H1 (cell line): Measurements from ENCODE around the gene ACOT7. TPM values are rescaled to one million over a fixed set of nuclear protein-coding genes. Genes with fewer than 3 reads are reported as not detected.

Source experiments
- EZH2 ChIP-seq: fragments of 200-600 bp; sonication (generic); IDR thresholded peaks from 2 replicates; pipeline ENCODE4 v1.7.1; 2012; ENCODE audit warnings: low read depth, mild to moderate bottlenecking, moderate library complexity, low read length, inconsistent platforms; ENCODE audit not compliant: severe bottlenecking
- FOSL1 ChIP-seq: IDR thresholded peaks from 2 replicates; pipeline ENCODE4 v1.6.1; 2011; ENCODE audit warnings: mild to moderate bottlenecking, low read depth, low read length, moderate library complexity; ENCODE audit not compliant: insufficient read depth
- HDAC6 ChIP-seq: IDR thresholded peaks from one replicate; pipeline ENCODE4 v1.7.1; 2012; ENCODE audit warnings: low read depth, mild to moderate bottlenecking, inconsistent platforms, low read length, moderate library complexity
- MAFK ChIP-seq: IDR thresholded peaks from 2 replicates; pipeline ENCODE4 v1.6.1; 2012; ENCODE audit warnings: low read depth, mild to moderate bottlenecking, improper control_type of control experiment, low read length
- RBBP5 ChIP-seq: IDR thresholded peaks from 2 replicates; pipeline ENCODE4 v1.7.1; 2012; ENCODE audit warnings: low read depth, mild to moderate bottlenecking, inconsistent platforms, low read length, moderate library complexity, borderline replicate concordance
- SP4 ChIP-seq: IDR thresholded peaks from 2 replicates; pipeline ENCODE4 v1.6.1; 2012; ENCODE audit warnings: low read length, inconsistent platforms
- TCF12 ChIP-seq: IDR thresholded peaks from 2 replicates; pipeline ENCODE4 v1.6.1; 2011; ENCODE audit warnings: low read depth, mild to moderate bottlenecking, low read length
- polyA plus RNA-seq, 7 experiments: library from polyadenylated mRNA; depleted of rRNA in 3 of 7; stranded (reverse) in 5 of 7; unstranded in 2 of 7; fragments of >200 nt in 5 of 7; fragments of 200-250 nt in 2 of 7; gene quantifications; 1 replicate in 5 of 7; 2 replicates in 1 of 7; 4 replicates in 1 of 7; pipeline versions ENCODE4 v1.2.1 to v1.2.3, GENCODE V29; 2011 to 2013; ENCODE audit warnings: missing spikeins in 2 of 7, mixed read lengths in 2 of 7
- total RNA-seq: library from RNA; stranded (reverse); fragmentation: NEBNext Ultra II Directional; extraction: Animal tissue kit (Norgen Biotek cat#: 25700); gene quantifications from 2 replicates; pipeline ENCODE4 v1.2.1, GENCODE V29; 2021
- TF ChIP-seq, protein P1 (sequence below), 3 experiments: IDR thresholded peaks; 1 replicate in 2 of 3; 2 replicates in 1 of 3; pipeline versions ENCODE4 v1.5.1 to v1.6.1; 2011; ENCODE audit warnings: low read length in 3 of 3, mild to moderate bottlenecking in 3 of 3, inconsistent platforms in 2 of 3, low read depth in 1 of 3, moderate library complexity in 1 of 3; ENCODE audit not compliant: insufficient read depth in 1 of 3; ENCODE audit errors: control extremely low read depth in 1 of 3

The ACOT7 gene
- total and polyA plus RNA-seq, 2 of the 8 experiments (the other 6 are each of a cell fraction or from before 2014, with no cell fraction given): 151 to 214 TPM

- TF ChIP-seq, protein P1, sequence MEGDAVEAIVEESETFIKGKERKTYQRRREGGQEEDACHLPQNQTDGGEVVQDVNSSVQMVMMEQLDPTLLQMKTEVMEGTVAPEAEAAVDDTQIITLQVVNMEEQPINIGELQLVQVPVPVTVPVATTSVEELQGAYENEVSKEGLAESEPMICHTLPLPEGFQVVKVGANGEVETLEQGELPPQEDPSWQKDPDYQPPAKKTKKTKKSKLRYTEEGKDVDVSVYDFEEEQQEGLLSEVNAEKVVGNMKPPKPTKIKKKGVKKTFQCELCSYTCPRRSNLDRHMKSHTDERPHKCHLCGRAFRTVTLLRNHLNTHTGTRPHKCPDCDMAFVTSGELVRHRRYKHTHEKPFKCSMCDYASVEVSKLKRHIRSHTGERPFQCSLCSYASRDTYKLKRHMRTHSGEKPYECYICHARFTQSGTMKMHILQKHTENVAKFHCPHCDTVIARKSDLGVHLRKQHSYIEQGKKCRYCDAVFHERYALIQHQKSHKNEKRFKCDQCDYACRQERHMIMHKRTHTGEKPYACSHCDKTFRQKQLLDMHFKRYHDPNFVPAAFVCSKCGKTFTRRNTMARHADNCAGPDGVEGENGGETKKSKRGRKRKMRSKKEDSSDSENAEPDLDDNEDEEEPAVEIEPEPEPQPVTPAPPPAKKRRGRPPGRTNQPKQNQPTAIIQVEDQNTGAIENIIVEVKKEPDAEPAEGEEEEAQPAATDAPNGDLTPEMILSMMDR (IDR thresholded peaks at IDR 0.05; ENCODE audit: control extremely low read depth in 1 of 3, insufficient read depth in 1 of 3, low read depth in 1 of 3, low read length in 3 of 3): no peak
- TF ChIP-seq MAFK (no peak), HDAC6 (no peak), RBBP5 (no peak), FOSL1 (no peak), SP4 (no peak), EZH2 (no peak), TCF12 (no peak)
Measured at GRCh38 chr1:6234502-6235295, 158.9 kb downstream of the ACOT7 start (continued).
